Uterus (tissue), 2 donors: Measurements from ENCODE around the gene AKR7A2.

Source experiments
- CTCF ChIP-seq, 4 experiments: fragments of 200-600 bp in 2 of 4; fragments of 450-650 bp in 2 of 4; sonication (generic) in 2 of 4; IDR thresholded peaks; one replicate each; pipeline ENCODE4 v1.5.1; 2016 to 2019; ENCODE audit warnings: antibody characterized with exemption in 4 of 4, mild to moderate bottlenecking in 2 of 4, moderate library complexity in 1 of 4
- POLR2A ChIP-seq, 2 donors: fragments of 450-650 bp; IDR thresholded peaks; one replicate each; pipeline ENCODE4 v1.6.1; 2016; ENCODE audit warnings: antibody characterized with exemption in 2 of 2, mild to moderate bottlenecking in 1 of 2, moderate library complexity in 1 of 2

- TF ChIP-seq POLR2A (IDR thresholded peaks at IDR 0.05) (no peak), CTCF (IDR thresholded peaks at IDR 0.05) (no peak)
These were observed 38.7 kb downstream of the AKR7A2 start for GRCh38 chr1:19273106-19273843.
